ENCODE results near the gene TRIM52.
A peak's percentile ranks its signal among the peaks of the same experiment; 100 is the strongest.

The TRIM52 gene

GRCh38 chr5:181259974-181260719 lies 796 bp downstream of the TRIM52 start:
- H3K4me3 ChIP-seq (ENCODE audit: low read depth, low read length): peak overlapping the region; percentile 79
- TF ChIP-seq CTCF (IDR thresholded peaks at IDR 0.05; ENCODE audit: low read depth, low read length): no peak

GRCh38 chr5:181259283-181259682 lies 1.7 kb downstream of the TRIM52 start:
- TF ChIP-seq CTCF (IDR thresholded peaks at IDR 0.05; ENCODE audit: low read depth, low read length): no peak
- H3K4me3 ChIP-seq (ENCODE audit: low read depth, low read length): peak overlapping the region; percentile 79

- TF ChIP-seq CTCF (IDR thresholded peaks at IDR 0.05; ENCODE audit: low read depth, low read length): no peak
- peak overlapping the region; percentile 79 for H3K4me3 ChIP-seq (ENCODE audit: low read depth, low read length)
Observed at GRCh38 chr5:181258576-181258975, 2.4 kb downstream of the TRIM52 start.

GRCh38 chr5:181255836-181256578 lies 4.9 kb downstream of the TRIM52 start:
- no peak overlapping the region for H3K4me3 ChIP-seq (ENCODE audit: low read depth, low read length)
- TF ChIP-seq CTCF (IDR thresholded peaks at IDR 0.05; ENCODE audit: low read depth, low read length): no peak

GRCh38 chr5:181255276-181255675 lies 5.7 kb downstream of the TRIM52 start:
- H3K4me3 ChIP-seq (ENCODE audit: low read depth, low read length): no peak overlapping the region
- no peak for TF ChIP-seq CTCF (IDR thresholded peaks at IDR 0.05; ENCODE audit: low read depth, low read length)

- peak overlapping the region; percentile 88 for H3K4me3 ChIP-seq (ENCODE audit: low read depth, low read length)
- no peak for TF ChIP-seq CTCF (IDR thresholded peaks at IDR 0.05; ENCODE audit: low read depth, low read length)
Observed at GRCh38 chr5:181248277-181248676, 12.7 kb downstream of the TRIM52 start.
